Mesenteric fat pad (tissue), 1 donor: ENCODE data around the gene TFRC. TPM values are rescaled to one million over a fixed set of nuclear protein-coding genes. Genes with fewer than 3 reads are reported as not detected.
"Not testable (repeated sequence)": the region's sequence is repeated elsewhere in the genome, so short reads cannot be mapped to it uniquely, and the experiment has no call there.

Experiments used
- DNase-seq: peaks from one replicate; pipeline ENCODE4 v3.0.0-alpha.2; 2020; ENCODE audit warnings: low spot score
- total RNA-seq: library from RNA; stranded (reverse); fragmentation: NEBNext Ultra II Directional; extraction: Animal tissue kit (Norgen Biotek cat#: 25700); gene quantifications from one replicate; pipeline ENCODE4 v1.2.1, GENCODE V29; 2021
- donor health status: DM: yes; HTN: yes; CAD: no.

Gene TFRC
- total RNA-seq, 1 donor from 2014 or later: 291 TPM

DNA sequence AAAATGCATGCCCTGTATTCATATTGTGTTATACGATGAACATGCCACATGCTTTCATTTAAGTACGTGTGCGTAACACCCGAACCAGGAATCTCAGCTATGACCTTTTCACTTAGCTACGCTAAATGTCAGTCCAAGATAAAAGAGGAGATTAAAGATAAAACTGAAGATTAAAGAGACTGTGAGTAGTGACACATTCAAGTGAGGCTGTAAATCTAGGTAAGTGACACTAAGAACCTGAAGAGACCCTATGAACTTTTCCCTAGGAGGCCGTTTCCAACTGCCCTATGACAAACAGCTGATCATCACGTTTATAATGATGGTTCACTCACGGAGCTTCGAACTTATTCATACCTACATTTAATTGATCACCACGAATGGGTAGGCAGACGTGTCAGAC, 32.2 kb downstream of the TFRC start:
- no peak for DNase-seq

- DNase-seq: no peak
These were observed 32.8 kb downstream of the TFRC start for GRCh38 chr3:196048922-196049598.

GRCh38 chr3:196047391-196048030, 34.4 kb downstream of the TFRC start:
- no peak for DNase-seq

GRCh38 chr3:196044513-196044912, 37.4 kb downstream of the TFRC start:
- no peak for DNase-seq

DNA sequence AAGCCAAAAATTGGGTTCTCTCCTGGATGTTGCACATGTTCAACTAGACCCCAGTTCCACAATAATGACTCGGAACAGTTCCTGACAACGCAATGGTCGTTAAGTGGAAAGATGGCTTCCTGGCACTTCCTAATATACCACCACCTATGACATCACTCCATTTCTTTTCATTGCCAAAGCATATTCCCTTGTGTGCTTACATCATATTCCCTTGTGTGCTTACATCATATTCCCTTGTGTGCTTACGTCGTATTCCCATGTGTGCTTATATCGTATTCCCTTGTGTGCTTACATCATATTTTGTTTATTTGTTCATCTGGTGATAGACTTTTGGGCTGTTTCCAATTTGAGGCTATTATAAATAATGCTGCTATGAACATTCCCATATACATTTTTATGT, 39.2 kb downstream of the TFRC start:
- no peak for DNase-seq

DNA sequence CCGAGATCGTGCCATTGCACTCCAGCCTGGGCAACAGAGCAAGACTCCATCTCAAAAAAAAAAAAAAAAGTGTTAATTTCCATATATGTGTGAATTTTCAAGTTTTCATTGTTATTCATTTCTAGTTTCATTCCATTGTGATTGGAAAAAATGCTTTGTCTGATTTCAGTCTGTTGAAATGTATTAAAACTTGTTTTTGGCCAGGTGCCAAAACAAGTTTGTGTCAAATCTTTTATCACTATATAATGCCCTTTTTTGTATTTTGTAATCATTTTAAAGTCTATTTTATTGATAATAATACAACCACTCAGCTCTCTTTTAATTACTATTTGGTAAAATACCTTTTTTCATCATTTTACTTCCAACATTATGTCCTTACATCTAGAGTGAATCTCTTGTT, 42.5 kb downstream of the TFRC start:
- DNase-seq: no peak

DNA sequence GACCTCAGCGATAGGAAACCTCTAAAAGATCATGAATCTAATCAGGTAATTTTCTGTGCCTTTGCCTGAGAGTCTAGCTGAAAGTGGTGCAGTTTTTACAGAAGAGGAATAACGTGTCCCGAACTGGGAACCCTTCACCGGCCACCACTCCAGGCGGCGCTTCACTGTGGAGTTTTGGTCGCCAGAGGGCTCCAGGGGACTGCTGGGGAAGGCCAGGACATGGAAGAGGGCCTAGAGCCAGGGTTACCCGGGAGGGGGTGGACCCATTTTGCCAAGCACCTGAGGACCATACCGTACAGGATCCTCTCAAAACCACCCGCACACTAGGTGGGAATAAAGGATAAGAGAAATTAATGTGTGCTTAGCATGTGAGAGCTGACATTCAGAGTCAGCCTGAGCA, 55.8 kb downstream of the TFRC start:
- DNase-seq: peak; percentile 79

GRCh38 chr3:196024968-196025367, 56.9 kb downstream of the TFRC start:
- DNase-seq: no peak

- DNase-seq: no peak
These were observed 57.9 kb downstream of the TFRC start for GRCh38 chr3:196023947-196024346.

DNA sequence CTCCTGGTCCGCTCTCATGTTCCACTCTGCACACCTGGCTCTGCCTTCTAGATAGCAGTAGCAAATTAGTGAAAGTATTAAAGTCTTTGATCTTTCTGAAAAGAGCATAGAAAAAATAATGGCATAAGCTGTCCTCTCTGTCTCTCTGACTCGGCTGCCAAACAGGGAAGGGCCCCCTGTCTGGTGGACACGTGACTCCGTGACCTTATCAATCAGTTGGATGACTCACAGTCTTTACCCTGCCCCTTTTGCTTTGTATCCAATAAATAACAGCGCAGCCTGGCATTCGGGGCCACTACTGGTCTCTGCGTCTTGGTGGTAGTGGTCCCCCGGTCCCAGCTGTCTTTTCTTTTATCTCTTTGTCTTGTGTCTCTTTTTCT, 59.4 kb downstream of the TFRC start:
- DNase-seq: not testable (repeated sequence)

GRCh38 chr3:196020373-196020772, 61.5 kb downstream of the TFRC start:
- DNase-seq: no peak

DNA sequence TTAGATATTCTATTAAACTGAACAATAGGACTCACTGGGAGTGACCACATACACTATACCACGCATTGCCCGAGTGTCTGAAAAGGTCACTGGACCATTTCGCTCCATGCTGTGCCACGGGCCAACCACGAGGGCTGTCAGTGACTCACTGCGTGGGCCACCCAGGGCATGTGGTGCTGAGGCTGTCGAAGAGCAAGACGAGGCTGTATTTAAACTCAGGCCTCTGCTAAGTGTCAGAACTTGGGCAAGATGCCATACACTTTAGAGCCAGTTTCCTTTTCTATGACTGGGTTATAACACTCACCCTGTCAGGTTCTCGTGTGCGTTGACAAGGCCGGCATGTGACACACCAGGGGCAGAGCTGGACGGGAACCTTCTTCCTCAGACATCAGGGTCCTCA, 62.3 kb downstream of the TFRC start:
- DNase-seq: not testable (repeated sequence)

GRCh38 chr3:196018159-196018558, 63.7 kb downstream of the TFRC start:
- not testable (repeated sequence) for DNase-seq

DNA sequence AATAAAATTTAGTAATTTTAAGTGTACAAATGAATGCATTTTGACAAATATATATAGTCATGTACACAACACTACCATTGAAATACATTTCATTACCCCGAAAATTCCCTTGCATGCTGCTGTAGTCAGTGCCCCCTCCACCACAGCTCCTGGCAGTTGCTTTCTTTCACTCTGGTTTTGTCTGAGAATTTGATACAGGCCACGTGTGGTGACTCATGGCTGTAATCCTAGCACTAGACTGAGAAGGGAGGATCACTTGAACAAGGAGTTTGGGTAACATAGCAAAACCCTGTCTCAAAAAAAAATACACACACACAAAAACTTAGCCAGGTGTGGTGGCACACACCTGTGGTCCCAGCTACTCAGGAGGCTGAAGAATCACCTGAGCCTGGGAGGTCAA, 65.4 kb downstream of the TFRC start:
- DNase-seq: no peak

- no peak for DNase-seq
These were observed 65.8 kb downstream of the TFRC start for GRCh38 chr3:196016059-196016458.

DNA sequence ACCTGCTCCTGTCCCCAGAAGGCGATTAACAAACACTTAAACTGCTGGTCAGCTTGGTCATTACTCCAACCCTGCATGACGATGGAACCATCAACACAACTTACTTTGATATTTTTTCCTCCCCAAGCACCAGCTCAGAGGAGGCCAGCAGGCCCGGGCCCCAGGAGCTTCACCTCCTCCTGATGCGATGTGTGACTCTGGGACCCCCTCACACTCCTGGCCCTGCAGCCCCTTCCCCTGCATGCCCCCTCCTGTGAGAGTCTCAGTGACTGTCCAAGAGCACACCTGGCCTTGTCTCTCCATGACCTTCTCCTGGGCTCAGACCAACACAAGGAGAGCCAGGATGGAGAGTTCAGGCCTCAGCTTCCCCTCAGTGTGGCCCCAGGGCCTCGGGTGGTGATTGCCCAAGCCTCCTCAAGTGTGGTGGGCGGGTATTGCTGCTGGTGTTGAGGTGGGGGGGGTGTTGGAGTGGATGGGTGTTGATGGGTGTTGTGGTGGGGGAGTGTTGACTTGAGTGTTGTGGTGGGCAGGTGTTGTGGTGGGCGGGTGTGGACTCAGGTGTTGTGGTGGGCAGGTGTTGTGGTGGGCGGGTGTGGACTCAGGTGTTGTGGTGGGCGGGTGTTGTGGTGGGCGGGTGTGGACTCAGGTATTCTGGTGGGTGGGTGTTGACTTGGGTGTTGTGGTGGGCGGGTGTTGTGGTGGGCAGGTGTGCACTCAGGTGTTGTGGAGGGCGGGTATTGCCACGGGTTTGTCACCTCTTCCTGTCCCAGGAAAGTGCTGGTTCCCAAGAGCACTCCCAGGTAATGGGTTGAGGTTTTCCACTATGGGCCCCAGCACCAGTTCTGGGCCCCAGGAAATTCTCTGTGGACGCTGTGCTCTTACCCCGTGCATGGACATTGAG, 68.1 kb downstream of the TFRC start:
- peak; percentile 72 for DNase-seq

GRCh38 chr3:196012941-196013476, 68.9 kb downstream of the TFRC start:
- DNase-seq: peak; percentile 72

- no peak for DNase-seq
These were observed 69.4 kb downstream of the TFRC start for GRCh38 chr3:196012481-196012880.

DNA sequence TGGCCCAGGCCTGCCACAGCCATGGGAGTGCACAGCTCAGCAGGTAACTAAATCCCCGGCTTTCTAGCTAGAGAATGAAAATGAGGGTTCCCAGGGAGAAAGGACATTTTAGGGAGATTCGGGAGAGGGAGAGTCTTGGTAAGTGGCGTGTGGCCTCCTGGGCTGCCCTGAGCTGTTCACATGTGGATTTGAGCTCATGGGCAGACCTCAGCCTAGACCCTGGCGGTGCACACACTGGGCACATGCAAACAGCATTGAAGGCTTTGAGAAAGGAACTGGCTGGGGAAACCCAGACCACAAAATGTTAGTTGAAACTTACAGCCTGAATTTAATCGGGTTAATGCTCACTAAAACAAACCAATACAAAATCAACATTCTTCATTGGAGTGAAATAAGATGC, 72.4 kb downstream of the TFRC start:
- peak; percentile 53 for DNase-seq

GRCh38 chr3:196008929-196009328, 73.0 kb downstream of the TFRC start:
- peak; percentile 71 for DNase-seq

DNA sequence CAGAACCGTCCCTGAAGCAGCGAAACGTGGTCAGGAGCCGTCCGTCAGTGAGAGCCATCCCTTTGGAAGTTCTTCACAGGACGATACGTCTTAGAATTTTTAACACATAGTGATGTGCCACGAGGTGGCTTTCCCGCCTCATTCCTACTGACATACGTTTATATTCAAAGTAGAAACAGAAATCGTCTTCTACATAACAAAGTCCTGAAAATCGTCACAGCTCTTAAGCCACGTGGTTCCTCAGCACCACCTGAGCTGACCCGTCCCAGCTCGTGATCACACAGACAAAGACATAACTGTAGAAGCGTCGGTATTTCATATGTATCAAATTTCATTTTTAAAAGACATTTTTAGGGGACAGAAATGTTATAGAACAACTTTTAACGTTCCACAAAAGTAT, 73.5 kb downstream of the TFRC start:
- peak; percentile 49 for DNase-seq
